Measurements from ENCODE around the gene SPPL3. TPM values are rescaled to one million over a fixed set of nuclear protein-coding genes. Genes with fewer than 3 reads are reported as not detected.
"Not testable (repeated sequence)": the region's sequence is repeated elsewhere in the genome, so short reads cannot be mapped to it uniquely, and the experiment has no call there.

The SPPL3 gene
- polyA plus RNA-seq, 1 experiment: 13.2 TPM

GRCh38 chr12:120841525-120841924 lies 62.6 kb downstream of the SPPL3 start:
- TF ChIP-seq CTCF (IDR thresholded peaks at IDR 0.05; ENCODE audit: insufficient read depth, low read depth, low read length): no peak
- ChIA-PET CTCF (no interaction called here), POLR2A (no interaction called here)
- H3K27me3 ChIP-seq (ENCODE audit: control insufficient read depth, insufficient read depth, low read length): no peaks in the 10 kb centered on the region
- DNase-seq (ENCODE audit: low read depth): no peak
- H3K36me3 ChIP-seq (ENCODE audit: control insufficient read depth, insufficient read depth, low read length): no peaks in the 10 kb centered on the region
- no peak overlapping the region for H3K4me3 ChIP-seq (ENCODE audit: low read depth, low read length)

GRCh38 chr12:120839503-120839902 lies 64.7 kb downstream of the SPPL3 start:
- H3K4me3 ChIP-seq (ENCODE audit: low read depth, low read length): no peak overlapping the region
- H3K36me3 ChIP-seq (ENCODE audit: control insufficient read depth, insufficient read depth, low read length): no peaks in the 10 kb centered on the region; the same call in 1 of the 2 replicates
- H3K27me3 ChIP-seq (ENCODE audit: control insufficient read depth, insufficient read depth, low read length): no peaks in the 10 kb centered on the region
- no peak for TF ChIP-seq CTCF (IDR thresholded peaks at IDR 0.05; ENCODE audit: insufficient read depth, low read depth, low read length)
- ChIA-PET POLR2A (no interaction called here), CTCF (interaction anchor here (0.6 to 1.5 kb wide), 2 partner anchors 10 to 41 kb away, joined by 3 to 7 read pairs; no protein-coding TSS in a partner anchor)
- no peak for DNase-seq (ENCODE audit: low read depth)

- POLR2A ChIA-PET; H3K36me3 ChIP-seq (ENCODE audit: control insufficient read depth, insufficient read depth, low read length); DNase-seq (ENCODE audit: low read depth); H3K4me3 ChIP-seq (ENCODE audit: low read depth, low read length); H3K27me3 ChIP-seq (ENCODE audit: control insufficient read depth, insufficient read depth, low read length): not testable (repeated sequence)
- CTCF ChIA-PET: interaction anchor here (1.5 kb wide), 1 partner anchor 9 kb away, joined by 3 read pairs; no protein-coding TSS in a partner anchor
Observed at GRCh38 chr12:120838629-120839383, 65.4 kb downstream of the SPPL3 start.

- CTCF ChIA-PET: no interaction called here
- Histone ChIP-seq H3K27me3 (ENCODE audit: control insufficient read depth, insufficient read depth, low read length) (no peaks in the 10 kb centered on the region), H3K36me3 (ENCODE audit: control insufficient read depth, insufficient read depth, low read length) (no peaks in the 10 kb centered on the region; the same call in 1 of the 2 replicates), H3K4me3 (ENCODE audit: low read depth, low read length) (no peak overlapping the region)
- DNase-seq (ENCODE audit: low read depth): no peak
- POLR2A ChIA-PET: no interaction called here
- no peak for TF ChIP-seq CTCF (IDR thresholded peaks at IDR 0.05; ENCODE audit: insufficient read depth, low read depth, low read length)
Observed at GRCh38 chr12:120836114-120836684, 68.0 kb downstream of the SPPL3 start.

GRCh38 chr12:120835657-120836056 lies 68.5 kb downstream of the SPPL3 start:
- H3K4me3 ChIP-seq (ENCODE audit: low read depth, low read length): no peak overlapping the region
- ChIA-PET CTCF (no interaction called here), POLR2A (no interaction called here)
- no peak for DNase-seq (ENCODE audit: low read depth)
- no peaks in the 10 kb centered on the region; the same call in 1 of the 2 replicates for H3K36me3 ChIP-seq (ENCODE audit: control insufficient read depth, insufficient read depth, low read length)
- no peak for TF ChIP-seq CTCF (IDR thresholded peaks at IDR 0.05; ENCODE audit: insufficient read depth, low read depth, low read length)
- H3K27me3 ChIP-seq (ENCODE audit: control insufficient read depth, insufficient read depth, low read length): no peaks in the 10 kb centered on the region

Measured in BJ (cell line).